Measurements from ENCODE around the gene CGN. TPM values are rescaled to one million over a fixed set of nuclear protein-coding genes. Genes with fewer than 3 reads are reported as not detected.

The CGN gene
- total and polyA plus RNA-seq, 2 of the 13 experiments (the other 11 are each of a cell fraction or from before 2014, with no cell fraction given): 0.75 to 0.81 TPM

DNA sequence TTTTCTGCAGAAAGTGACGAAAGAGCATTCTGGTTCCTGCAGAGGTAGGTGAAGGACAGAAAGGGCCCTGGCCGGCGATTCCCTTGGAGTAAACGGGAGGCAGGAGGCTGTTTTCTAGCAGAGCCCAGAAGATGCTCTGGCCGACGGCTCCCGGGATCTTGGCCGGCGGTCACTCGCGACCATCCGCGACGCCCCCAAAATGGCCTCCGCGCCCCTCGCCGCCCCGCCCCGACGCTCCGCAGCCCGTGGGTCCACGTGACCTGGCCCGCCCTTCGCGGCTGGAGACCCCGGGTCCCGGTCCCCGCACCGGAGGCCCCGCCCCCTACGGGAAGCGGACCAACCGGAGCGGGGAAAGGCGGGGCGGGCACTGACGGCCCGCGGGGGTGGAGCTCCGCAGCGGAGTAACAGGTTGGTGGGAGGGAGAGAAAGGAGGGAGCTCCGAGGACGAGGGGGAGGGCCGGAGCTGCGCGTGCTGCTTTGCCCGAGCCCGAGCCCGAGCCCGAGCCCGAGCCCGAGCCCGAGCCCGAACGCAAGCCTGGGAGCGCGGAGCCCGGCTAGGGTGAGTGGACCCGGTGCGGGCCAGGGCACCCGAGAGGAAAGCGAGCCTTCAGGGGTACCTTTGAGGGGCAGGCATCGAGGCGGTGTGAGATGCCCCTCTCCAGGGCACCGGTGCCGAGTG lies at the start of gene CGN (continued):
- TF ChIP-seq, protein P1, sequence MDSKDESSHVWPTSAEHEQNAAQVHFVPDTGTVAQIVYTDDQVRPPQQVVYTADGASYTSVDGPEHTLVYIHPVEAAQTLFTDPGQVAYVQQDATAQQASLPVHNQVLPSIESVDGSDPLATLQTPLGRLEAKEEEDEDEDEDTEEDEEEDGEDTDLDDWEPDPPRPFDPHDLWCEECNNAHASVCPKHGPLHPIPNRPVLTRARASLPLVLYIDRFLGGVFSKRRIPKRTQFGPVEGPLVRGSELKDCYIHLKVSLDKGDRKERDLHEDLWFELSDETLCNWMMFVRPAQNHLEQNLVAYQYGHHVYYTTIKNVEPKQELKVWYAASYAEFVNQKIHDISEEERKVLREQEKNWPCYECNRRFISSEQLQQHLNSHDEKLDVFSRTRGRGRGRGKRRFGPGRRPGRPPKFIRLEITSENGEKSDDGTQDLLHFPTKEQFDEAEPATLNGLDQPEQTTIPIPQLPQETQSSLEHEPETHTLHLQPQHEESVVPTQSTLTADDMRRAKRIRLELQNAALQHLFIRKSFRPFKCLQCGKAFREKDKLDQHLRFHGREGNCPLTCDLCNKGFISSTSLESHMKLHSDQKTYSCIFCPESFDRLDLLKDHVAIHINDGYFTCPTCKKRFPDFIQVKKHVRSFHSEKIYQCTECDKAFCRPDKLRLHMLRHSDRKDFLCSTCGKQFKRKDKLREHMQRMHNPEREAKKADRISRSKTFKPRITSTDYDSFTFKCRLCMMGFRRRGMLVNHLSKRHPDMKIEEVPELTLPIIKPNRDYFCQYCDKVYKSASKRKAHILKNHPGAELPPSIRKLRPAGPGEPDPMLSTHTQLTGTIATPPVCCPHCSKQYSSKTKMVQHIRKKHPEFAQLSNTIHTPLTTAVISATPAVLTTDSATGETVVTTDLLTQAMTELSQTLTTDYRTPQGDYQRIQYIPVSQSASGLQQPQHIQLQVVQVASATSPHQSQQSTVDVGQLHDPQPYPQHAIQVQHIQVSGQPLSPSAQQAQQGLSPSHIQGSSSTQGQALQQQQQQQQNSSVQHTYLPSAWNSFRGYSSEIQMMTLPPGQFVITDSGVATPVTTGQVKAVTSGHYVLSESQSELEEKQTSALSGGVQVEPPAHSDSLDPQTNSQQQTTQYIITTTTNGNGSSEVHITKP (CRISPR knock-in tag; IDR thresholded peaks at IDR 0.05; ENCODE audit: low read depth): no peak
- TF ChIP-seq, protein P2, sequence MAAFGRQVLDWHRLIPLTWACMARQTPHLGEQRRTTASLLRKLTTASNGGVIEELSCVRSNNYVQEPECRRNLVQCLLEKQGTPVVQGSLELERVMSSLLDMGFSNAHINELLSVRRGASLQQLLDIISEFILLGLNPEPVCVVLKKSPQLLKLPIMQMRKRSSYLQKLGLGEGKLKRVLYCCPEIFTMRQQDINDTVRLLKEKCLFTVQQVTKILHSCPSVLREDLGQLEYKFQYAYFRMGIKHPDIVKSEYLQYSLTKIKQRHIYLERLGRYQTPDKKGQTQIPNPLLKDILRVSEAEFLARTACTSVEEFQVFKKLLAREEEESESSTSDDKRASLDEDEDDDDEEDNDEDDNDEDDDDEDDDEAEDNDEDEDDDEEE (CRISPR knock-in tag; IDR thresholded peaks at IDR 0.05): peak; percentile 57; the same call in 1 of the 2 replicates
- no peak for TF ChIP-seq SALL2 (CRISPR knock-in tag; IDR thresholded peaks at IDR 0.05)
- TF ChIP-seq MAF1 (CRISPR knock-in tag; IDR thresholded peaks at IDR 0.05; ENCODE audit: borderline replicate concordance): no peak
- TF ChIP-seq ZNF33A (CRISPR knock-in tag; IDR thresholded peaks at IDR 0.05; ENCODE audit: borderline replicate concordance): no peak
- TF ChIP-seq, protein P3, sequence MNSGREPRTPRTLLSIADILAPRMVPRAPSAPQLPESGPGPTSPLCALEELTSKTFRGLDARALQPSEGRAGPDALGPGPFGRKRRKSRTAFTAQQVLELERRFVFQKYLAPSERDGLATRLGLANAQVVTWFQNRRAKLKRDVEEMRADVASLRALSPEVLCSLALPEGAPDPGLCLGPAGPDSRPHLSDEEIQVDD (CRISPR knock-in tag; IDR thresholded peaks at IDR 0.05; ENCODE audit: borderline replicate concordance): no peak
- TF ChIP-seq, protein P4, sequence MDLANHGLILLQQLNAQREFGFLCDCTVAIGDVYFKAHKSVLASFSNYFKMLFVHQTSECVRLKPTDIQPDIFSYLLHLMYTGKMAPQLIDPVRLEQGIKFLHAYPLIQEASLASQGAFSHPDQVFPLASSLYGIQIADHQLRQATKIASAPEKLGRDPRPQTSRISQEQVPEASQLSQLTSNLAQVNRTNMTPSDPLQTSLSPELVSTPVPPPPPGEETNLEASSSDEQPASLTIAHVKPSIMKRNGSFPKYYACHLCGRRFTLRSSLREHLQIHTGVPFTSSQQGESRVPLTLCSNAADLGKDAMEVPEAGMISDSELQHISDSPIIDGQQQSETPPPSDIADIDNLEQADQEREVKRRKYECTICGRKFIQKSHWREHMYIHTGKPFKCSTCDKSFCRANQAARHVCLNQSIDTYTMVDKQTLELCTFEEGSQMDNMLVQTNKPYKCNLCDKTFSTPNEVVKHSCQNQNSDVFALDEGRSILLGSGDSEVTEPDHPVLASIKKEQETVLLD (CRISPR knock-in tag; IDR thresholded peaks at IDR 0.05; ENCODE audit: low read depth): peak; percentile 87
- TF ChIP-seq, protein P5, sequence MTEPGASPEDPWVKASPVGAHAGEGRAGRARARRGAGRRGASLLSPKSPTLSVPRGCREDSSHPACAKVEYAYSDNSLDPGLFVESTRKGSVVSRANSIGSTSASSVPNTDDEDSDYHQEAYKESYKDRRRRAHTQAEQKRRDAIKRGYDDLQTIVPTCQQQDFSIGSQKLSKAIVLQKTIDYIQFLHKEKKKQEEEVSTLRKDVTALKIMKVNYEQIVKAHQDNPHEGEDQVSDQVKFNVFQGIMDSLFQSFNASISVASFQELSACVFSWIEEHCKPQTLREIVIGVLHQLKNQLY (CRISPR knock-in tag; IDR thresholded peaks at IDR 0.05): no peak
- TF ChIP-seq ZNF598 (CRISPR knock-in tag; IDR thresholded peaks at IDR 0.05; ENCODE audit: borderline replicate concordance): no peak
- TF ChIP-seq MED13 (CRISPR knock-in tag; IDR thresholded peaks at IDR 0.05): no peak
- TF ChIP-seq, protein P6, sequence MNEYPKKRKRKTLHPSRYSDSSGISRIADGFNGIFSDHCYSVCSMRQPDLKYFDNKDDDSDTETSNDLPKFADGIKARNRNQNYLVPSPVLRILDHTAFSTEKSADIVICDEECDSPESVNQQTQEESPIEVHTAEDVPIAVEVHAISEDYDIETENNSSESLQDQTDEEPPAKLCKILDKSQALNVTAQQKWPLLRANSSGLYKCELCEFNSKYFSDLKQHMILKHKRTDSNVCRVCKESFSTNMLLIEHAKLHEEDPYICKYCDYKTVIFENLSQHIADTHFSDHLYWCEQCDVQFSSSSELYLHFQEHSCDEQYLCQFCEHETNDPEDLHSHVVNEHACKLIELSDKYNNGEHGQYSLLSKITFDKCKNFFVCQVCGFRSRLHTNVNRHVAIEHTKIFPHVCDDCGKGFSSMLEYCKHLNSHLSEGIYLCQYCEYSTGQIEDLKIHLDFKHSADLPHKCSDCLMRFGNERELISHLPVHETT (CRISPR knock-in tag; conservative IDR thresholded peaks at IDR 0.05): 0 out of 2 replicates have a peak, but pooled peaks have one; percentile 66
- 0 out of 2 replicates have a peak, but pooled peaks have one; percentile 25 for TF ChIP-seq NFKBIZ (CRISPR knock-in tag; IDR thresholded peaks at IDR 0.05)
- TF ChIP-seq HDAC1 (CRISPR knock-in tag; IDR thresholded peaks at IDR 0.05): no peak; the same call in 1 of the 2 replicates
- 0 out of 2 replicates have a peak, but pooled peaks have one; percentile 73 for TF ChIP-seq ZBTB42 (CRISPR knock-in tag; IDR thresholded peaks at IDR 0.05)
- TF ChIP-seq, protein P7, sequence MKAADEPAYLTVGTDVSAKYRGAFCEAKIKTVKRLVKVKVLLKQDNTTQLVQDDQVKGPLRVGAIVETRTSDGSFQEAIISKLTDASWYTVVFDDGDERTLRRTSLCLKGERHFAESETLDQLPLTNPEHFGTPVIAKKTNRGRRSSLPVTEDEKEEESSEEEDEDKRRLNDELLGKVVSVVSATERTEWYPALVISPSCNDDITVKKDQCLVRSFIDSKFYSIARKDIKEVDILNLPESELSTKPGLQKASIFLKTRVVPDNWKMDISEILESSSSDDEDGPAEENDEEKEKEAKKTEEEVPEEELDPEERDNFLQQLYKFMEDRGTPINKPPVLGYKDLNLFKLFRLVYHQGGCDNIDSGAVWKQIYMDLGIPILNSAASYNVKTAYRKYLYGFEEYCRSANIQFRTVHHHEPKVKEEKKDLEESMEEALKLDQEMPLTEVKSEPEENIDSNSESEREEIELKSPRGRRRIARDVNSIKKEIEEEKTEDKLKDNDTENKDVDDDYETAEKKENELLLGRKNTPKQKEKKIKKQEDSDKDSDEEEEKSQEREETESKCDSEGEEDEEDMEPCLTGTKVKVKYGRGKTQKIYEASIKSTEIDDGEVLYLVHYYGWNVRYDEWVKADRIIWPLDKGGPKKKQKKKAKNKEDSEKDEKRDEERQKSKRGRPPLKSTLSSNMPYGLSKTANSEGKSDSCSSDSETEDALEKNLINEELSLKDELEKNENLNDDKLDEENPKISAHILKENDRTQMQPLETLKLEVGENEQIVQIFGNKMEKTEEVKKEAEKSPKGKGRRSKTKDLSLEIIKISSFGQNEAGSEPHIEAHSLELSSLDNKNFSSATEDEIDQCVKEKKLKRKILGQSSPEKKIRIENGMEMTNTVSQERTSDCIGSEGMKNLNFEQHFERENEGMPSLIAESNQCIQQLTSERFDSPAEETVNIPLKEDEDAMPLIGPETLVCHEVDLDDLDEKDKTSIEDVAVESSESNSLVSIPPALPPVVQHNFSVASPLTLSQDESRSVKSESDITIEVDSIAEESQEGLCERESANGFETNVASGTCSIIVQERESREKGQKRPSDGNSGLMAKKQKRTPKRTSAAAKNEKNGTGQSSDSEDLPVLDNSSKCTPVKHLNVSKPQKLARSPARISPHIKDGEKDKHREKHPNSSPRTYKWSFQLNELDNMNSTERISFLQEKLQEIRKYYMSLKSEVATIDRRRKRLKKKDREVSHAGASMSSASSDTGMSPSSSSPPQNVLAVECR (CRISPR knock-in tag; IDR thresholded peaks at IDR 0.05; ENCODE audit: borderline replicate concordance): peak; percentile 55; the same call in 1 of the 2 replicates
